Epithelial cell of esophagus (primary cell): ENCODE results near the gene RAI1.

ENCODE experiments used
- DNase-seq: peaks from one replicate; pipeline ENCODE4 v3.0.0; 2010; ENCODE audit warnings: low read depth
- H3K4me3 ChIP-seq: 2 replicates; pipeline ENCODE4 v1.5.1; 2011; ENCODE audit warnings: mild to moderate bottlenecking, low read length, control low read depth
- TF ChIP-seq, protein P1 (sequence below): IDR thresholded peaks from 2 replicates; pipeline ENCODE4 v1.5.1; 2011; ENCODE audit warnings: low read depth, mild to moderate bottlenecking, low read length, control low read depth, inconsistent platforms; ENCODE audit not compliant: insufficient read depth; ENCODE audit errors: missing control alignments

Gene RAI1

DNA sequence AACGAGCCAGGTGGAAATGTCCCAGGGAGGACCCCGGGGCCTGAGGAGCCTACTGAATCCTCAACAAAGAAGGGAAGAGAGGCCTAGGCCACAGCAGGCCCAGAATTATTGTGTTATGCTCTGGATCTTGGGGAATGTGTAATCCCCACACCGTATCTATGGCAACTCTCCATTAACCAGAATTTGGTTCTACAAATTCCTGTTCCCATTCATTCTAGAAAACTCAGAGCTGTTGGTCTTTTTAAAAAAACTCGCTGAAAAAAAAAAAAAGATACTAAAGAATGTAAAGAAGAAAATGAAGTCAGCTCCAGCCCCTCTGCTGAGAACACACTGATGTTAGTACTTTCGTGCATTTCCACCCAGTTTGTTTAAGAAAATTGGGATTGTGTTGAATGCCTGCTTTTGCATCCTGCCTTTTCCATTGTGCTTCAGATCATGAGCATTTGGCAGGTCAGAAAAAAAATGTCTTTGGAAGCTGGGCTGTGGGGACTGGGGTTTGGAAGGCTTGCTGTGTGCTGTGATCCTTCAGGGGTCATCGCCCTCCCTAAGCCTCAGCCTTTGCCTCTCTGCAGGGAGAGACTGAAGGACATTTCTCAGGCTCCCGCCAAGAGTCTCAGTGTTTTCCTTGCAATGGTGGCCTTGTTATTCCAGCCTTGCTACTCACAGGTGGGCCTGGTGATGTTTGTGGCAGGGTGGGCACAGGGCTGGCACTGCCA lies 86.1 kb downstream of the RAI1 start:
- DNase-seq, result no peak
- no peak overlapping the region for H3K4me3 ChIP-seq
- TF ChIP-seq, protein P1, sequence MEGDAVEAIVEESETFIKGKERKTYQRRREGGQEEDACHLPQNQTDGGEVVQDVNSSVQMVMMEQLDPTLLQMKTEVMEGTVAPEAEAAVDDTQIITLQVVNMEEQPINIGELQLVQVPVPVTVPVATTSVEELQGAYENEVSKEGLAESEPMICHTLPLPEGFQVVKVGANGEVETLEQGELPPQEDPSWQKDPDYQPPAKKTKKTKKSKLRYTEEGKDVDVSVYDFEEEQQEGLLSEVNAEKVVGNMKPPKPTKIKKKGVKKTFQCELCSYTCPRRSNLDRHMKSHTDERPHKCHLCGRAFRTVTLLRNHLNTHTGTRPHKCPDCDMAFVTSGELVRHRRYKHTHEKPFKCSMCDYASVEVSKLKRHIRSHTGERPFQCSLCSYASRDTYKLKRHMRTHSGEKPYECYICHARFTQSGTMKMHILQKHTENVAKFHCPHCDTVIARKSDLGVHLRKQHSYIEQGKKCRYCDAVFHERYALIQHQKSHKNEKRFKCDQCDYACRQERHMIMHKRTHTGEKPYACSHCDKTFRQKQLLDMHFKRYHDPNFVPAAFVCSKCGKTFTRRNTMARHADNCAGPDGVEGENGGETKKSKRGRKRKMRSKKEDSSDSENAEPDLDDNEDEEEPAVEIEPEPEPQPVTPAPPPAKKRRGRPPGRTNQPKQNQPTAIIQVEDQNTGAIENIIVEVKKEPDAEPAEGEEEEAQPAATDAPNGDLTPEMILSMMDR, result no peak

DNA sequence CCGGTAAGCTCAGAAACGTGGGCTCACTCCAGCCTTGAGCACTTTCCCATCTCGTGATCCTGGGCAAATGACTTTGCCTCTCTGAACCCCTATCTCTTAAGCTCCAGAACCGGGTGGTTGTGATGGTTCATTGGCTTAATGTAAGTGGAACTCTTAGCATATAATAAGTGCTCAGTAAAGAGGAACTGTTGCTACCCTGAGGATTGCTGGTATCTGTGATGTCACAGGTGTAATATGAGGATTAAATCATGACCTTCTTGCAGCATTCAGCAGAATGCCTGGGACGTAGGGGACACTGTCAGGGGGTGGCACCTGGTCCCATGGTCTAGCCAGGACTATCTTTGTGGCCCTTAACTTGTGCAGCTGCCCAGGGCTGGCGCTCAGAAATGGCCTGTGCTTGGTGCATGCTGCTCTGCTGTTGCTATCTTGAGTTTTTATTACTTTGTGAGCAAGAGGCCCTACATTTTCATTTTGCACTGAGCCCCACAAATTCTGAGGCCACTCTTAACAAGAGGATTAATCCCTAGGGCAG lies 86.7 kb downstream of the RAI1 start:
- DNase-seq, result no peak

DNA sequence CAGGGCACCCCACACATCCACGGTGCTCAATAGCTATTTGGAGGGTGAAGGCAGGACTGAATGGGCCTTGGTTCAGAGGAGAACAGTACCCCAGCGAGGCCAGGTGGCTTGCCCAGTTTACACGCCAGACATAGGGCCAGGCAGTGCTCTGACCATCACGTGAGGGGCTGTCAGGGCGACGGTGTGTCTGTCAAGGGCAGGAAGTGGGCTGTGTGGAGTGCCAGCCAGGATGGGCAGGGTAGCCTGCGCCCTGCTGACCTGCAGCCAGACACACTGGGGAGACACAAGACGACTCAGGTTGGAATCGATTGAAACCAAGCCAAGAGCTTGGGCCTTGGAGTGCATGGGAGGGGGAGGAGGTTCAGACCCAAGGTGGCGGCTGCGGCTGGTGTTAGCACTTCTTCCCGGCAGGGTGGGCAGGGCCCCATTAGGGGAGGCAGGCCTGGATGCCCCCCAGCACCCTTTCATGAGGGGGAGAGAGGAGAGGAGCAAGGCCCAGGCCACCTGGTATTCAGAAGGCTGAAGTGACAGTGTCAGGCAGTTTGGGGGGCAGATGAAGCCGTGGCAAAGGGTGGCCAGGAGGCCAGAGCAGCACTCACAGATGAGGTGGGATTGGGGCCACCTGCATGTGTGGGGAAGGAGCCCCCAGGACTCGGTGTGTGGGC lies 87.3 kb downstream of the RAI1 start:
- TF ChIP-seq, protein P1, result no peak
- no peak overlapping the region for H3K4me3 ChIP-seq
- DNase-seq, result no peak

More for the DNA sequence above, 86.7 kb downstream of the RAI1 start:
- TF ChIP-seq, protein P1, result no peak
- no peak overlapping the region for H3K4me3 ChIP-seq

DNA sequence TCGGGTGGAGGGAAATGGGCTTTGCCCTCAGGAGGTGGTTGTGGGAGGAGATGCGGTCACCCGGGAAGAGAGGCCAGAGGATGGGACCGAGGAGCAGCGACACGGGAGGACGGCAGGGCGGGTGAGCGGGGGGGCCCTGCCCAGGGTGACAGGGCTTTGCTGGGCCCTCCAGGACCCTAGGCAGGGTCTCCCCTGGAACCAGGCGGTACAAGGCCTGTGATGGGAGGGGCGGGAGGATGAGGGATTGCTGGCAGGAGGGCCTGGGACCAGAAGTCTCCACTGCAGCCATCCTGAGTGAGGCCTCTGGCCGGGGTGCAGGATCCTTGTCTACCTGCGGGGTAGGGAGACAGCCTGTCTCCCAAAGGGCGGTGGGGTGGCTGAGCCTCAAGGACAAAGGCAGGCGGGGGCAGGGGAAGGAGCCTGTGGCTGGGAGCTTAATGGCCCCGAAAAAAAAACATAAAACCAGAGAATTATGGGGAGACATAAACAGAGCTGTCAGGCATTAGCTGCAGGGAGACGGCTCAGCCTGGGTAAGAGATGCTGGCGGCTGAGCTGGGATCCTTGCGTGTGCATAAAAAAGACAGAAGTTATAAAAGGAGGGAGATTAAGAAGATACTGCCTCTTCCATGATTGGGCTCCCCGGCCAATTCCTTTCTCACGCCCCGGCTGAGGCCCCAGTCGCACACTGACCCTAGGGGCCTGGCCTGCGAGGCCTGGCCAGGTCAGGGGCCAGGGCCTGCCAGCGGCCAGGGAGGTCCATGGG lies 88.8 kb downstream of the RAI1 start:
- DNase-seq, result no peak
- no peak overlapping the region for H3K4me3 ChIP-seq
- TF ChIP-seq, protein P1, result no peak

DNA sequence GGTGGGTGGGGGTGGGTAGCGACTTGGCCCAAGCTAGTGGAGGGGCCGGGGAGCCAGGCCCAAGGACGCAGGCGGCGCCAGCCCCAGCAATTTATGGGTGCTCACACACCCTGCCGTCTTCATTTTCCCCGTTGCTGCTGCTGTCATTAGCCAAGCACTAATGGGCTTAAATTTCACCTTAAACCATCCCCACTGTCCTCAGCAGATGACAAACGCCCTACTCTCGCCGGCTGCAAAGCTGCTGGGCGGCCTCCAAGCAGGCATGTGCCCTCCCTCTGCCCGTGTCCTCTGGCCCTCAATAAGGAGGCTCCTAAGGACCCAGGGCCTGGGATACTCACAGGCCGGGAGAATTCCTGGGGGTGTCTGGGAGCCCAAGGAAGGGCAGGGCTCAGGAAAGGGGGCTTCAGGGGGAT lies 89.4 kb downstream of the RAI1 start:
- no peak for DNase-seq
- TF ChIP-seq, protein P1, result no peak
- no peak overlapping the region for H3K4me3 ChIP-seq

DNA sequence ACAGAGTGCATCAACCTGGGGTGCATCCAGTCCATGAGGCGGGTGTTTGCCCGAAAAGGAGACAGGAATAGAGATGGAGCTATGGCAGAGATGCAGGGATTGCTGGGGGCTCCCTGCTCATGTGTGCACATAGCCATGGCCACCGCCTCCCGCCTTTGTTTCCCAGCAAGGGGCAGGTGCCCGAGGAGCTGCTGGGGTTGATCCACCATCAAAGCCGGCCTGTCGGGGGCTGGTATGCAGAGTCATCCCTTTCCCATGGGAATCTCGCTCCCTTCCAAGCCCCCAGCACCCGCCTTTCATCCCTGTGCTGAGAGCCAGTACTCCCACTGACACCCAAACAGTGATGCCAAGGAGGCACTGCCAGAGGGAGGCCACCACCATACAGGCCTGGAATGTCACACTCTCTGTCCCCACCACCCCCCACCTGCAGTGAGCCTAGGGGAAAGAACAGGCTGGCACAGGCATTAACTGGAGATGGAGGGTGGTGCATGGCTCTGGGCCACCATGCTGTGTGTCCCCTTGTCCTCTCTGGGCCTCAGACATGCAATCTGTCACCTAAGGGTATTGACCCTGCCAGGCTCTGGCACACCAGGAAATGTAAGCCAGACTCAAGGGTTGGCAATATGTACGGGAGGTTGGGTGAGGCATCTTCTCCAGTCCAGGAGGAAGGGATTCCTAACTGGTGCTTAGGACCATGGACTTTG lies 90.4 kb downstream of the RAI1 start:
- DNase-seq, result no peak
- no peak overlapping the region for H3K4me3 ChIP-seq
- TF ChIP-seq, protein P1, result no peak
